Measurements from ENCODE around the gene TRDMT1.

Gene TRDMT1, protein sequence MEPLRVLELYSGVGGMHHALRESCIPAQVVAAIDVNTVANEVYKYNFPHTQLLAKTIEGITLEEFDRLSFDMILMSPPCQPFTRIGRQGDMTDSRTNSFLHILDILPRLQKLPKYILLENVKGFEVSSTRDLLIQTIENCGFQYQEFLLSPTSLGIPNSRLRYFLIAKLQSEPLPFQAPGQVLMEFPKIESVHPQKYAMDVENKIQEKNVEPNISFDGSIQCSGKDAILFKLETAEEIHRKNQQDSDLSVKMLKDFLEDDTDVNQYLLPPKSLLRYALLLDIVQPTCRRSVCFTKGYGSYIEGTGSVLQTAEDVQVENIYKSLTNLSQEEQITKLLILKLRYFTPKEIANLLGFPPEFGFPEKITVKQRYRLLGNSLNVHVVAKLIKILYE

DNA sequence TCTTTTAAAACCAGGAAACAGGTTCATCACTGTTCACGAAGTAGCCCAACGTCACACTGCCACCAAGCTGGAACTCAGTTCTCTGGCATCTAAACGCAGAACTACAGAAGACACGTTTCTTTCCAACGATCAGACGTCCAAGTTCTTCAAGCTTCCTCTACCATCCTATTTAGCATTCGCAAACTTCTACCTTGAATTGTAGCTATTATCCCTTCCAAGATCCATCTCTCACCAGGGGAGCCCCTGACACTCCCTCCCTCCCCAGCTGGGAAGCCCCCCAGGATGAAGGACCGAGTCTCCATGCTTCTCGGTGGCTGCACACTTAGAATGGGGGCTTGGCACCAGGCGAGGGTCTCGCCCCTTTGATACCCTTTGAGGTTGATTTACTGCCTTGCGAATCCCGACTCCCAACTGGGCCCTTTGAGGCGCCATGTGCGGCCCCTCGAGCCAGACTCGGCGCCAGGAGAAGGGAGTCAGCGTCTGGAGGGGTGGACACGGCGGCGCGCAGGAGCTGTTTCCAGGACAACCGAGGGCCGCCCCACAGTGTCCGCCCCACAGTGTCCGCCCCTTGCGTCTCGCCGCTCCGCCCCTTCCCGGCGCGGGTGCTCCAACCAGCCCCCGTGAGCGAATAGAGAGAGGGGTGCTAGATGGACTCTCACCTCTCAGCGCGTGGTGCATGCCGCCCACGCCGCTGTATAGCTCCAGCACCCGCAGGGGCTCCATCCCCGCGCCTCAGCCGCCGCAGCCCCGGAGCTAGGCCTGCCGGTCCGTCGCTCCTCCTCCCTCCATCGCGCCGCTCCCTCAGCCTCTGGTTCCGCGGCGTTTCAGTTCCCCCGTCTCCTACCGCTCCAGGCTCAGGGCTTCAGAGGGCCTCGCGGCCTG, at the start of gene TRDMT1:
TRDMT1 (minus strand) TSS at position 761 of the 882 bp plus-strand sequence; CDS start at position 723, 38 bp downstream.
- DNase-seq (ENCODE audit: extremely low read depth in 1 of 2, low read depth in 1 of 2), result peak; percentile 54 to 66

DNA sequence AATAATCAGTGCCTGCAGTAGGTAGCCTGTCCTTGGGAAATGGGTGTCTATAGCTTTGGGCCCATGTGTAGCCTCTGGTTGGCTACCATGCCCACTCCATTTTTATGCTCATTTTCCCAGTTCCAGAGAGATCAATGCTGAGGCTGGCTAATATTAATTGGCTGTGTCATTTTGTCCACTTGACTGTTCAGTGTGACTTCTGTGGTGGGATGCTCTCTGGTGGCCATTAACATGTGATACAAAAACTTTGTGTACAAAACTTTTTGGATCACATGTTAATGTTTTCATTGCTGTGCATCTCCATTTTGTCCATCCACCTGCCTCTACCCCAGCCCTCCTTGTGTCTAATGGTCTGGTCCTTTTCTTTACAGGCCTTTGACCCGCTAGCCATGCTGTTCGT, 49.3 kb upstream of the TRDMT1 start:
- no peak for DNase-seq (ENCODE audit: extremely low read depth in 1 of 2, low read depth in 1 of 2)

- DNase-seq (ENCODE audit: extremely low read depth in 1 of 2, low read depth in 1 of 2), result no peak
Observed at GRCh38 chr10:17249820-17250219, 48.3 kb upstream of the TRDMT1 start.

DNA sequence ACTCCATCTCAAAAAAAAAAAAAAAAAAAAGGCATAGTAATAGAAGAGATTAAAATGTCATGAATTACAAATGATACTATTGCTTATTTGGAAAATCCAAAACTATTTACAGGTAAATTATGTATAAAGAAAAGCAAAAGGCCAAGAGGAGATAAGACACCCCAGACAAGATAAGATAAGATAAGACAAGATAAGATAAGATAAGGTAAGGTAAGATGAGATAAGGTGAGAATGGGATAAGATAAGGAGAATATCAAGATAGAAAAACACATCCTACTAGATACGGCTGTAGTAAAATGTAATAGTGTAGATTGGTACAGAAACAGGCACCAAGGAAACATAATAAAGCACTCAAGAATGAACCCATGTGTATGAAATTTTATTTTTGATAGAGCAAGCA, 47.5 kb upstream of the TRDMT1 start:
- DNase-seq (ENCODE audit: extremely low read depth in 1 of 2, low read depth in 1 of 2), result no peak

DNA sequence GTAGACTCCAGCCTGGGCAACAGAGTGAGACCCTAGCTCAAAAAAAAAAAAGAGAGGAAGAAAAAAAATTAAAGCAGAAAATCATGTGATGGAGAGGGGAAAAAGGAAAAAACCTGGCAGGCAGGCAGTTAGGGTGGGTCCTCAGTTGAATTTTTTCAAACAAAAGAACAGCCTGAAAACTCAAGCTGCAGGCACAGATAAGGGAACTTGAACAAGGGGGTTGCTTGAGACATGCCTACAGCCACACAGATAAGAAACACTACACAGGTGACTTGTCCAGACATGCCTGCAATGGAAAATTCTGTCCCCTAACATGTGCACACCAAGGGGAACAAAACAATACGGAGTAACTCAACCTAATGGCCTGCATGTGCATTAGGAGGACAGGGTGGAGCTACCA, 45.7 kb upstream of the TRDMT1 start:
- no peak for DNase-seq (ENCODE audit: extremely low read depth in 1 of 2, low read depth in 1 of 2)

GRCh38 chr10:17244700-17245365, 43.4 kb upstream of the TRDMT1 start:
- DNase-seq (ENCODE audit: extremely low read depth in 1 of 2, low read depth in 1 of 2), result no peak

DNA sequence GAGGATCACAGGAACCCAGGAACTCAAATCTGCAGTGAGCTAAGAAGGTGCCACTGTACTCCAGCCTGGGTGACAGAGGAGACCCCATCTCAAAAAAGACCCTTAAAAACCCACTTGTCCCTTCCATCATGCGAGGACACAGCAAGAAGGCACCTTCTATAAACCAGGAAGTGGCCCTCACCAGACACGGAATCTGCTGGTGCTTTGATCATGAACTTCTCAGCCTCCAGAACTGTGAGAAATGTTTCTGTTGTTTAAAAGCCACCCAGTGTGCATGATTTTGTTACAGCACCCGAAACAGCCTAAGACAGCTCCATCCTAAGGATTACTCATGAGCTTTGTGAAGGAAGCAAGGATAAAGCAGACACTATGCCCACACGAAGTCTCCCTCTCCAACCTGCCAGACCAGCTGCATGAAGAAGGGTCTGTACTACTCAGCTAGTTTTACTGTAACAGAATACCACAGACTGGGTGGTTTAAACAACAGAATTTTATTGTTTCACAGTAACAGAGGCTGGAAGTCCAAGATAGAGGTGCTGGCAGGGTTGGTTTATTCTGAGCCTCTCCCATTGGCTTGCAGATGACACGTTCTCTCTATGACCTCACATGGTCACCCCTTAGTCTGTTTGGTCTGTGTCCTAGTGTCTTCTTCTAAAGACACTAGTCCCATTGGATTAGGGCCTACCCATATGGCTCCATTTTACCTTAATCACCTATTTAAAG, 40.3 kb upstream of the TRDMT1 start:
- no peak for DNase-seq (ENCODE audit: extremely low read depth in 1 of 2, low read depth in 1 of 2)

DNA sequence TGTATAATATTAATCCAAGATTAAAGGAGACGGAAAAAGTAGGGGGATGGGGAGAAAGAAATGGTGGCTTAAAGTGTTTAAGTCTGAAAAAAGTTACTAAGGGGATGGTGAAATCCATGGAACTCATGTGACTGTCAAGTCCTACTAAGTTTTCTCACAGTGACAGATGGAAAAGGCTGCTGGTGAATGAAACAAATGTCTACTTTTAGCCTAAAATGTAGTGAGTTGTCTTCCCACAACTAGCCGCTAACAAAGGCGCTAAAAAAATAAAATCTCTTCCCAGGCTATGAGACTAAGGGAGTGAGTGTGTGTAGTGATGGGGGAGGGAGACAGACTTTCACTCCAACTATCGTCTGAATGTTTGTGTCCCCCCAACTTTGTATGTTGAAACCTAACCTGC, 39.1 kb upstream of the TRDMT1 start:
- DNase-seq (ENCODE audit: extremely low read depth in 1 of 2, low read depth in 1 of 2), result no peak

- DNase-seq (ENCODE audit: extremely low read depth in 1 of 2, low read depth in 1 of 2), result no peak
Observed at GRCh38 chr10:17240096-17240495, 38.6 kb upstream of the TRDMT1 start.

- DNase-seq (ENCODE audit: extremely low read depth in 1 of 2, low read depth in 1 of 2), result no peak
Observed at GRCh38 chr10:17239345-17240085, 38.0 kb upstream of the TRDMT1 start.

DNA sequence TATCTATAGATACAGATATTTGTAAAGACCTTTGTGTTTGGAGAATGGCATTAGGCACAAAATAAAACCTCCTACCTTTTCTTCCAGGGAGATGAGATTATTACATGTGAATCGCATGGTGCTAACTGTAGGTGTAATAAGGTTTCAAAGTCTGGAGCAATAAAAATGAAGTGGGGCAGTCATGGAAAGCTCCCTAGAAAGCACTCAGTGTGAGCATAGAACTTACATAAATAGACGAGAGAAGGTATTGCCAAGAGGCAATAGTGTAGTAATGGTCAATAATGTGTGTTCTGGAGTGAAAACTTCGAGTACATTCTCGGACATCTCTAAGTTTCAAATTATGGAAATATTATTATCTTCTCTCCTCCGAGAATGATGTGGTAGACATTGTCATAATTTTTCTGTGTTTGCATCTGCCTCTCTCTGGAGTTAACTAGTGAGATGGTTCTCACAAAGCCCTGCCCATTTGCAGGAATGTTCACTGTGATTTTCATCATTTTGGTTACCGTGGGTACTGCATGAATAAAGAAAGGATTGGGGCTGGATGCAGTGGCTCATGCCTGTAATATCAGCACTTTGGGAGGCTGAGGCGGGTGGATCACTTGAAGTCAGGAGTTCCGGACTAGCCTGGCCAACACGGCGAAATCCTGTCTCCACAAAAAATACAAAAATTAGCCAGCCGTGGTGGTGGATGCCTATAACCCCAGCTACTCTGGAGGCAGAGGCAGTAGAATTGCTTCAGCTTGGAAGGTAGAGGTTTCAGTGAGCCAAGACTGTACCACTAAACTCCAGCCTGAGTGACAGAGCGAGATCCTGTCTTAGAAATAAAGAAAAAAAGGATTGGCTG, 37.2 kb upstream of the TRDMT1 start:
- DNase-seq (ENCODE audit: extremely low read depth in 1 of 2, low read depth in 1 of 2), result no peak

DNA sequence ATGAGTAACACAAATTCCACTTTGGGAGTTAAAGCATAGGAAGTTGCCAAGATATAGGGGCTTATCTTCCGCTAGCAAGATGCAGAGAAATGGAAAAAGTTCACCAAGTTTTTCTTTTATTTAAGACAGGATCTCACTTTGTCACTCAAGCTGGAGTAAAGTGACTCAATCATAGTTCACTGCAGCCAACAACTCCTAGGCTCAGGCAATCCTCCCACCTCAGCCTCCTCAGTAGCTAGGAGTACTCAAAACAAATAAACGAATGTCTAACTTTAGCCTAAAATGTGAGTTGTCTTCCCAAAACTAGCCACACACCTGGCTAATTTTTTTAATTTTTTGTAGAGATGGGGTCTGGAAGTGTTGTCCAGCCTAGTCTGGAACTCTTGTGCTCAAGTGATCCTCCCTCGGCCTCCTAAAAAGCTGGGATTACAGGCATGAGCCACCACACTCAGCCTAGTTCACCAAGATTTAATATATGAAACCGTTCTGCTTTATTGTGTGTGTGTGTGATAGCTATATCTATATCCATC, 36.5 kb upstream of the TRDMT1 start:
- DNase-seq (ENCODE audit: extremely low read depth in 1 of 2, low read depth in 1 of 2), result no peak

- no peak for DNase-seq (ENCODE audit: extremely low read depth in 1 of 2, low read depth in 1 of 2)
Observed at GRCh38 chr10:17237149-17237527, 35.7 kb upstream of the TRDMT1 start.

GRCh38 chr10:17236468-17237148, 35.1 kb upstream of the TRDMT1 start:
- DNase-seq (ENCODE audit: extremely low read depth in 1 of 2, low read depth in 1 of 2), result no peak

DNA sequence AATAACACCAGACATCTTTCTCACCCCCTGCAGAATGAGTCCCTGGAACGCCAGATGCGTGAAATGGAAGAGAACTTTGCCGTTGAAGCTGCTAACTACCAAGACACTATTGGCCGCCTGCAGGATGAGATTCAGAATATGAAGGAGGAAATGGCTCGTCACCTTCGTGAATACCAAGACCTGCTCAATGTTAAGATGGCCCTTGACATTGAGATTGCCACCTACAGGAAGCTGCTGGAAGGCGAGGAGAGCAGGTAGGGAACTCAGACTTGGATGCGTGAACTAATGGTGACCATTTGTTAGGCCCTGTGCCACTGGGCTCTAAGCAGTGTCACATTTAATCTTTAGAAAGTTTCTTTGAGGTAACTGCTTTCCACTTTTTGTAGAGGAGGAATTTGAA, 33.7 kb upstream of the TRDMT1 start:
- DNase-seq (ENCODE audit: extremely low read depth in 1 of 2, low read depth in 1 of 2), result no peak

DNA sequence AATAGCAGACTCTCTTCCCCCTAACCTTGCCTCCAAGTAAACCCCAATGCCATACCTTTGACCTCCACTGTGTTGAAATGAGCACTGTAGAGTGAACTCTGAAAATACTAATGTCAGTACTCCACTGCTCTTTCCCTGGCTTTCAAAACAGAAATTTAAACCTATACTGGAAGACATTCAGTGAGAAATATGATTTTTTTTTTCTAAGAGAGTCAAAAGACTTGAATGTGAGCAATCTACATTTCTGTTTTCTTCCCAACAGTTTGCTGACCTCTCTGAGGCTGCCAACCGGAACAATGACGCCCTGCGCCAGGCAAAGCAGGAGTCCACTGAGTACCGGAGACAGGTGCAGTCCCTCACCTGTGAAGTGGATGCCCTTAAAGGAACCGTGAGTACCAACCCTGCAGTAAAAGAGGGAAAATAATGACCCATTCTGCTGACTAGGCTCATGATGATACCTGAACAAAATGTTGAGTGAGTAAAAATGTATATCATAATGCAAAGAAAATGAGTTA, 33.0 kb upstream of the TRDMT1 start:
- no peak for DNase-seq (ENCODE audit: extremely low read depth in 1 of 2, low read depth in 1 of 2)

DNA sequence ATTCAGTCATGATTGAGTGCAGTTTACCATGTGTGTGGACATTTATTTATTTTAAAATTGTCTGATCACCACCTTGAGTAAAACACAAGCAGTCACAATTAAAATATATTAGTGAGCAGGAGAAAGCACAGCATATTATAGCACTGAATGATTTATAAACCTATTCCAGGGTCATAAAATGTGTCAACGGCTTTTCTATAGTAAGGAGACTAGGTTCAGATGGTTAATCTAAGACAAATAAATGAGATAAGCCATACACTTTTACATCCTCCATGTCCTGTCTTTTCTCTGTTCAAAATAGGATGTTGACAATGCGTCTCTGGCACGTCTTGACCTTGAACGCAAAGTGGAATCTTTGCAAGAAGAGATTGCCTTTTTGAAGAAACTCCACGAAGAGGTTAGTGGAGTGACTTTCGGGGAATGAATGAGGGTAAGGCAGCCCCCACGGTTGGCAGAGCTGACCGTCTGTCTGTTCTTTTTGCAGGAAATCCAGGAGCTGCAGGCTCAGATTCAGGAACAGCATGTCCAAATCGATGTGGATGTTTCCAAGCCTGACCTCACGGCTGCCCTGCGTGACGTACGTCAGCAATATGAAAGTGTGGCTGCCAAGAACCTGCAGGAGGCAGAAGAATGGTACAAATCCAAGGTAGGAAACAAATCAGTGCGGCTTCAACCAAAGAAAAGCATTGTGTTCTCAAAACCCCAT, 32.0 kb upstream of the TRDMT1 start:
- no peak for DNase-seq (ENCODE audit: extremely low read depth in 1 of 2, low read depth in 1 of 2)
